Measurements from ENCODE around the gene PGPEP1.
"Not testable (repeated sequence)": the region's sequence is repeated elsewhere in the genome, so short reads cannot be mapped to it uniquely, and the experiment has no call there.

The PGPEP1 gene

GRCh38 chr19:18332917-18333530 lies 7.4 kb upstream of the PGPEP1 start:
- no peak for DNase-seq (ENCODE audit: low read depth)

- no peak for DNase-seq (ENCODE audit: low read depth)
These were observed 6.7 kb upstream of the PGPEP1 start for GRCh38 chr19:18333680-18334079.

- DNase-seq (ENCODE audit: low read depth), result no peak
These were observed 4.3 kb upstream of the PGPEP1 start for GRCh38 chr19:18336121-18336520.

- DNase-seq (ENCODE audit: low read depth), result no peak
These were observed 1.9 kb upstream of the PGPEP1 start for GRCh38 chr19:18338541-18338940.

GRCh38 chr19:18339723-18340122 lies 675 bp upstream of the PGPEP1 start:
- DNase-seq (ENCODE audit: low read depth), result no peak

- DNase-seq (ENCODE audit: low read depth), result peak; percentile 49
These were observed 831 bp downstream of the PGPEP1 start for GRCh38 chr19:18340990-18341868.

- no peak for DNase-seq (ENCODE audit: low read depth)
These were observed 1.8 kb downstream of the PGPEP1 start for GRCh38 chr19:18342090-18342632.

- no peak for DNase-seq (ENCODE audit: low read depth)
These were observed 4.2 kb downstream of the PGPEP1 start for GRCh38 chr19:18344582-18344950.

GRCh38 chr19:18345296-18345695 lies 4.9 kb downstream of the PGPEP1 start:
- no peak for DNase-seq (ENCODE audit: low read depth)

- DNase-seq (ENCODE audit: low read depth), result no peak
These were observed 5.7 kb downstream of the PGPEP1 start for GRCh38 chr19:18346091-18346490.

- no peak for DNase-seq (ENCODE audit: low read depth)
These were observed 7.8 kb downstream of the PGPEP1 start for GRCh38 chr19:18348171-18348570.

GRCh38 chr19:18348818-18349339 lies 8.5 kb downstream of the PGPEP1 start:
- not testable (repeated sequence) for DNase-seq (ENCODE audit: low read depth)

GRCh38 chr19:18349524-18350128 lies 9.2 kb downstream of the PGPEP1 start:
- DNase-seq (ENCODE audit: low read depth), result no peak

- DNase-seq (ENCODE audit: low read depth), result no peak
These were observed 10.1 kb downstream of the PGPEP1 start for GRCh38 chr19:18350490-18350889.

GRCh38 chr19:18351544-18351943 lies 11.1 kb downstream of the PGPEP1 start:
- no peak for DNase-seq (ENCODE audit: low read depth)

GRCh38 chr19:18353378-18354005 lies 13.1 kb downstream of the PGPEP1 start:
- DNase-seq (ENCODE audit: low read depth), result no peak

GRCh38 chr19:18354743-18355142 lies 14.3 kb downstream of the PGPEP1 start:
- DNase-seq (ENCODE audit: low read depth), result not testable (repeated sequence)

GRCh38 chr19:18357041-18357440 lies 16.6 kb downstream of the PGPEP1 start:
- DNase-seq (ENCODE audit: low read depth), result no peak

- no peak for DNase-seq (ENCODE audit: low read depth)
These were observed 21.2 kb downstream of the PGPEP1 start for GRCh38 chr19:18361646-18362045.

- no peak for DNase-seq (ENCODE audit: low read depth)
These were observed 22.6 kb downstream of the PGPEP1 start for GRCh38 chr19:18362934-18363542.

GRCh38 chr19:18363787-18364186 lies 23.4 kb downstream of the PGPEP1 start:
- DNase-seq (ENCODE audit: low read depth), result no peak

Data from activated T-helper 9 cell treated with anti-CD3 and anti-CD28 coated beads, Interleukin-2, amount 50 U/mL, for 16 hours (primary cell).